Gastroesophageal sphincter (tissue), 3 donors: Measurements from ENCODE around the gene ZNF555.

Experiments
- CTCF ChIP-seq, 4 experiments: fragments of 200-600 bp in 2 of 4; fragments of 450-650 bp in 2 of 4; sonication (generic) in 1 of 4; IDR thresholded peaks; one replicate each; pipeline ENCODE4 v1.5.1; 2017 to 2019; ENCODE audit warnings: antibody characterized with exemption in 4 of 4, mild to moderate bottlenecking in 2 of 4, moderate library complexity in 2 of 4
- EP300 ChIP-seq: sonication (generic); formaldehyde crosslinking; IDR thresholded peaks from one replicate; pipeline ENCODE4 v1.6.1; 2017; ENCODE audit warnings: antibody characterized with exemption, mild to moderate bottlenecking
- POLR2A ChIP-seq, 2 donors: fragments of 450-650 bp; IDR thresholded peaks; one replicate each; pipeline ENCODE4 v1.6.1; 2017; ENCODE audit warnings: antibody characterized with exemption in 2 of 2, mild to moderate bottlenecking in 2 of 2, moderate library complexity in 1 of 2
- POLR2AphosphoS5 ChIP-seq: sonication (generic); formaldehyde crosslinking; IDR thresholded peaks from one replicate; pipeline ENCODE4 v1.6.1; 2017; ENCODE audit warnings: antibody characterized with exemption

- TF ChIP-seq POLR2AphosphoS5 (no peak), POLR2A (IDR thresholded peaks at IDR 0.05) (no peak), CTCF (IDR thresholded peaks at IDR 0.05) (no peak), EP300 (no peak)
Observed at GRCh38 chr19:2848616-2849015, 7.3 kb downstream of the ZNF555 start.
